ENCODE data around the gene CEP78. TPM values are rescaled to one million over a fixed set of nuclear protein-coding genes. Genes with fewer than 3 reads are reported as not detected.
A peak's percentile ranks its signal among the peaks of the same experiment; 100 is the strongest.
"Not testable (repeated sequence)": the region's sequence is repeated elsewhere in the genome, so short reads cannot be mapped to it uniquely, and the experiment has no call there.

The CEP78 gene
- total RNA-seq, 1 donor from 2014 or later: 15.9 TPM

DNA sequence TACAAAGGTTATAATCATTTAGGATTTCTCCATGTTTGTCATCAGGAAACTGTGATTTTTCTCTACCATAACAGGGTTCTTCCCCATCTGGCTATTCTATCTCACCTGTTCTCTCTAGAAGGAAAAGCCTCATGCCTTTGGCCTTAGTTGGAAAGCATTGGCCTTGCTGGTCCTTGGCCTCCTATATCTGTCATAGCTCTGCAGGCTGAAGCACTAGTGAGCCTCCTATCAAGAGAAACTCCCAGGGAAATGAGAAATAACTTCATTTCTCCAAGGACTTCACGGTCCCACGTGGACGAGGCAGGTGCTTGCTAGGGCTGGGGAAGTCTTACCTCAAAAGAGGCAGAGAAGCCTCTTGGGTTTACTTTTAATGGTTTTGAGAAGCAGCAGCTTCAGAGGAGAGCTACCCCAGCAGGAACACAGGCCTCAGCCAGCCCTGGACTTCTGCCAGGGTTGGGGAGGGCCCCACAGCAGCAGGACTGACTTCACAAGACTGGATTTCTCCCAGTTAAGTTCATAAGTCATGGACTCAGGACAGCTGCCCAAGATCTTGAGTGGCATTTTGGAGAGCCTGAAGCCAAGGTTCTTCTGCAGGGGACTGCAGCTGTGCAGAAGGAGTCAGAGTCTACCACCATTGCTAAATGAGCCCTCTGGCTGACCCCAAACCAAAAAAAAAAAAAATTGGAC, 45.2 kb downstream of the CEP78 start:
- Mint-ChIP-seq H3K4me1 (ENCODE audit: low read depth) (peaks cover 27% of the 10 kb centered on the region), H3K27ac (ENCODE audit: unreplicated experiment) (peak overlapping the region; percentile 75), H3K9me3 (ENCODE audit: low read depth) (no peaks in the 10 kb centered on the region), H3K36me3 (ENCODE audit: low read depth) (no peaks in the 10 kb centered on the region), H3K4me3 (ENCODE audit: unreplicated experiment) (no peak overlapping the region), H3K27me3 (ENCODE audit: low read depth) (no peaks in the 10 kb centered on the region)
- TF ChIP-seq, protein P1, sequence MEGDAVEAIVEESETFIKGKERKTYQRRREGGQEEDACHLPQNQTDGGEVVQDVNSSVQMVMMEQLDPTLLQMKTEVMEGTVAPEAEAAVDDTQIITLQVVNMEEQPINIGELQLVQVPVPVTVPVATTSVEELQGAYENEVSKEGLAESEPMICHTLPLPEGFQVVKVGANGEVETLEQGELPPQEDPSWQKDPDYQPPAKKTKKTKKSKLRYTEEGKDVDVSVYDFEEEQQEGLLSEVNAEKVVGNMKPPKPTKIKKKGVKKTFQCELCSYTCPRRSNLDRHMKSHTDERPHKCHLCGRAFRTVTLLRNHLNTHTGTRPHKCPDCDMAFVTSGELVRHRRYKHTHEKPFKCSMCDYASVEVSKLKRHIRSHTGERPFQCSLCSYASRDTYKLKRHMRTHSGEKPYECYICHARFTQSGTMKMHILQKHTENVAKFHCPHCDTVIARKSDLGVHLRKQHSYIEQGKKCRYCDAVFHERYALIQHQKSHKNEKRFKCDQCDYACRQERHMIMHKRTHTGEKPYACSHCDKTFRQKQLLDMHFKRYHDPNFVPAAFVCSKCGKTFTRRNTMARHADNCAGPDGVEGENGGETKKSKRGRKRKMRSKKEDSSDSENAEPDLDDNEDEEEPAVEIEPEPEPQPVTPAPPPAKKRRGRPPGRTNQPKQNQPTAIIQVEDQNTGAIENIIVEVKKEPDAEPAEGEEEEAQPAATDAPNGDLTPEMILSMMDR (IDR thresholded peaks at IDR 0.05): no peak
- DNase-seq (ENCODE audit: low spot score): no peak

DNA sequence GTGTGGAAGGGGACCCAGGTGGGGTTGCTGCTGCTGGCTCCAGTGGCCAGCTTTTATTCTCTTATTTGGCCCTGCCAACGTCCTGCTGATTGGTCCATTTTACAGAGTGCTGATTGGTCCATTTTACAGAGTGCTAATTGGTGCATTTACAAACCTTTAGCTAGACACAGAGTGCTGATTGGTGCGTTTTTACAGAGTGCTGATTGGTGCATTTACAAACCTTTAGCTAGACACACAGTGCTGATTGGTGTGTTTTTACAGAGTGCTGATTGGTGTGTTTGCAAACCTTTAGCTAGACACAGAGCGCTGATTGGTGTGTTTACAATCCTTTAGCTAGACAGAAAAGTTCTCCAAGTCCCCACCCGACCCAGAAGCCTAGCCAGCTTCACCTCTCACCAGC, 48.3 kb downstream of the CEP78 start:
- H3K36me3 Mint-ChIP-seq (ENCODE audit: low read depth); DNase-seq (ENCODE audit: low spot score); H3K4me3 Mint-ChIP-seq (ENCODE audit: unreplicated experiment); H3K27me3 Mint-ChIP-seq (ENCODE audit: low read depth); H3K9me3 Mint-ChIP-seq (ENCODE audit: low read depth); H3K27ac Mint-ChIP-seq (ENCODE audit: unreplicated experiment): not testable (repeated sequence)
- peaks cover 13% of the 10 kb centered on the region for H3K4me1 Mint-ChIP-seq (ENCODE audit: low read depth)

DNA sequence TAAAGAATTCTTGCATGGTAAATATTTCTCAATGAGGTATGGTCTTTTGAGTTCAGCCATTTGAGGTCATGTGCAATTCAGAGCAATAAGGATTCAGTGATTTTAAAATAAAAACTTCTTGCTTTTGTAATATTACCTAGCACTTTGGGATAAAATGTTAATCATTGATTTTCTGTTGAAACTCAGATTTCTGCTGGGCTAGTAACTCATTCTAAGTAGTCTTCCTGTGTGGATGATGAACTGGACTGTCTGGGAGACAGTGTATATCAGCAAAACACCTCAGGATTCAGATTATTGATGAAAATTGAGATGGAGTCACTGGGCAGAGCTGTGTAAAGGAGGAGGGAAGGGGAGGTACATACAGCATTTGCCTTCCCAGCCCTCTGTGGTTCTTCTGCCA, 50.2 kb downstream of the CEP78 start:
- TF ChIP-seq, protein P1 (IDR thresholded peaks at IDR 0.05): no peak
- no peak for DNase-seq (ENCODE audit: low spot score)
- Mint-ChIP-seq H3K4me3 (ENCODE audit: unreplicated experiment) (no peak overlapping the region), H3K27me3 (ENCODE audit: low read depth) (no peaks in the 10 kb centered on the region), H3K36me3 (ENCODE audit: low read depth) (no peaks in the 10 kb centered on the region), H3K27ac (ENCODE audit: unreplicated experiment) (no peak overlapping the region), H3K4me1 (ENCODE audit: low read depth) (peaks cover 9% of the 10 kb centered on the region), H3K9me3 (ENCODE audit: low read depth) (no peaks in the 10 kb centered on the region)

DNA sequence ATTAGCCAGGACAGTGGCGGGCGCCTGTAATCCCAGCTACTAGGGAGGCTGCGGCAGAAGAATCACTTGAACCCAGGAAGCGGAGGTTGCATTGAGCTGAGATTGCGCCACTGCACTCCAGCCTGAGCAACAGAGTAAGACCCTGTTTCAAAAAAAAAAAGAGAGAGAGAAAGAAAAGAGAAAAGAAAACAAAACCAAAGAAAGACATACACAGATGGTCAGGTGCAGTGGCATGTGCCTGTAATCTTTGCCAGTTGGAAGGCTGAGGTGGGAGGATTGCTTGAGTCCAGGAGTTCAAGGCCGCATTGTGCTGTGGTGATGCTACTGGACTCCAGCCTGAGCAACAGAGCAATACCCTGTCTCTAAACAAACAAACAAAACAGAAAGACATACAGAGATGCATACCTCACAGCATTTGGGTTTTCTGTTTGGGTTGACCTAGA, 51.1 kb downstream of the CEP78 start:
- TF ChIP-seq, protein P1 (IDR thresholded peaks at IDR 0.05): no peak
- Mint-ChIP-seq H3K4me3 (ENCODE audit: unreplicated experiment) (no peak overlapping the region), H3K36me3 (ENCODE audit: low read depth) (no peaks in the 10 kb centered on the region), H3K27me3 (ENCODE audit: low read depth) (no peaks in the 10 kb centered on the region), H3K4me1 (ENCODE audit: low read depth) (peaks cover under 1% of the 10 kb centered on the region), H3K27ac (ENCODE audit: unreplicated experiment) (no peak overlapping the region), H3K9me3 (ENCODE audit: low read depth) (no peaks in the 10 kb centered on the region)
- no peak for DNase-seq (ENCODE audit: low spot score)

DNA sequence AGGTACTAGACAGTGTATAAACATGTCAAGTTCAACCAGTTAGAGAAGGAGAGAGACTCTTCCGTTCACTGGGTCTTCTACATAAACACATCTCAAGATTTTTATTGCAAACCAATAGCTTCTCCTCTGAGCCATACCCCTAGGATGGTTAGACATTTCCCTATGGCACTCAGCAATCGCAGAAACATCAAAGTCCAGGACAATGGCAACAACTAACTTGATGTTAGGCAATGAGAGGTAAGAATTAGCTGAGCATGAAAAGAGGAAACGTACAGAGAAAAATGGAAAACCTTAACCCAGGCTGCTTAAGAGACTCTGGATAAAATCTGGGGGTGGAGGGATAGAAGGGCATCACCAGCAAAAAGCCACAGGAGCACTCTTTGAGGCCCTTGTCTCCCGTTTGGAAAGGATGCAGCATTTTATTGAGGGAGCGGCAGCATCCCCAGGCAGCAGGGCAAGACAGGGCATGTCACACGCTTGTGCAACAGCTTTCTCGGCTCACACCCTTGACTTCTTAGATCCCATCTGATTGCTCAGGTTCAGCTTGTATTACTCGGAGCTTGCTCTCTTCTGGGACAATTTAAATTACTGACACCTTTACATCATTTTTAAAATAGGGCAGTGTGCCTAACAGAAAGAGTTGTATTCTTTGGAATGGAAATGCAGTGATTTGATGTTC, 52.5 kb downstream of the CEP78 start:
- Mint-ChIP-seq H3K27ac (ENCODE audit: unreplicated experiment) (no peak overlapping the region), H3K9me3 (ENCODE audit: low read depth) (no peaks in the 10 kb centered on the region)
- TF ChIP-seq, protein P1 (IDR thresholded peaks at IDR 0.05): no peak

More for the DNA sequence above, 52.5 kb downstream of the CEP78 start:
- no peaks in the 10 kb centered on the region for H3K27me3 Mint-ChIP-seq (ENCODE audit: low read depth)
- no peaks in the 10 kb centered on the region for H3K36me3 Mint-ChIP-seq (ENCODE audit: low read depth)
- no peak for DNase-seq (ENCODE audit: low spot score)
- H3K4me3 Mint-ChIP-seq (ENCODE audit: unreplicated experiment): no peak overlapping the region
- no peaks in the 10 kb centered on the region for H3K4me1 Mint-ChIP-seq (ENCODE audit: low read depth)
